UCSD-AML1 (cell line): ENCODE measurements around the gene FANCC.

Experiments used
- DNase-seq: peaks from one replicate; lab custom pipeline; 2025; ENCODE audit not compliant: unreplicated experiment; lab: John Stamatoyannopoulos, UW

The FANCC gene

DNA sequence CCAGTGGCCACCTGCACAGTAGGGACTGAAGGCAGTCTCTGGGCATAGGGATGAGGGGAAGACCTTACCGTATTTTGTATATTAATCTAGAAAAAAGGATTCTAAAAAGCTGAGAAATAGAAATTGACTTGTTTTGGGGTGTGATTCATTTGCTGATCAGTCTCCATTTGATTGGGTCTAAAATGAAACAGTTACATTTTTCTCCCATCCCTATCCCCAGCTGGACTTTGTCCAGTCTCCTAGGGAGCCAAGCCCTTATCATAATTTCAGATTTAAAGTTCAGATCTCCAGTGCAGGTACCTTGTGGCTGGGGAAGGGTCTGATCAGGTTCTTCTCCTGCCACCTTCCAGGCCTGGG is 240.8 kb downstream of the FANCC start:
- no peak for DNase-seq

DNA sequence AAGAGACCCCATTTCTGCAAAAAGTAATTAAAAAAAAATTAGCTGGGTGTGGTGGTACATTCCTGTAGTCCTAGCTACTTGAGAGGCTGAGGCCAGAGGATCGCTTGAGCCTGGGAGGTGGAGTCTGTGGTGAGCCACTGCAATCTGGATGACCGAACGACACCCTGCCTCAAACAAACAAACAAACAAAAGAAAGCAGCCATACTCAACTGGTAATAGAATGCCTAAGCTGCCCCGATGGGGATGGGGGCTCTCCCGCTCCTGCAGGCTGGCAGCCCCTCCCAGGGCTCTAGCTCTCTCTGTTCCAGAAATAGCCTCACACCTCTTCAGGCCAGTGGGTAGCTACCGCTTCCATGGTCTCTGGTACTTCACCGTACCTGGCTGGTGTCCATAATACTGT is 241.8 kb downstream of the FANCC start:
- DNase-seq, result no peak

DNA sequence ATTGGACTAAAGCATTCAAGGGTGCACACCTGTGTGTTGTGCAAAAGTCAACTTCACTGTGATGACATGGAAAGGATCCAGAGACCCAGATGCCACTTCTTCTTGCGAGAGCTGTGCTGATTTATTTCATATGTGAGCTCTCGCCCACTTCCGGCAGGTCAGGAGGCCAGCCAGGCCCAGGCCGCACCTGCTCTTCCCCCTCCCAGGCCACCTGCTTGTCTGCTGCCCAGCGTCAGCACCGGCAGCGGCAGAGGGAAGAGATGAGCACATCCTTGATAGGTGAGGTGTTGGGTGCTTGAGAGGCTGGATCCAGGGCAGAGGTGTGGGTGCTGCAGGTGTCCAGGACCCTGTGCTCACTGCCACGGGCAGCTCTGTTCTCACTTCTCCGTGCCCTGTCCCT is 242.9 kb downstream of the FANCC start:
- no peak for DNase-seq

DNA sequence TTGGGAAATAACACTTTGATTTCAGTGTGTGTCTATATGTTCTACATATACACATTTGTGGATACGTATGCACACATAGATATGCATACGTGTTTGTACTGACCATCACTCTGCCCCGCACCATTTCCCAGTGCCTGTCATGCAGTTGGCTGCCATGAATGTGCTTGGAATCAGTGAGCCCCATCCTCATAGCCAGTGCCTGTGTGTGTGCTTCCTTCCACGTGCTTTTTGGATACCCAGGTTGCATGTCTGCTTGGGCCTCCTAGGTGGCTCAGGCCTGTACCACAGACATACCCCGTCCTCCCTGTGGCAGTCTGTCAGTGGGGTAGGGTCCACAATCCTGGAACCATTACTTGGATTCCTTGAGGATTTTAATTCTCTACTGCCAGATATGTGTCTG is 243.6 kb downstream of the FANCC start:
- no peak for DNase-seq

DNA sequence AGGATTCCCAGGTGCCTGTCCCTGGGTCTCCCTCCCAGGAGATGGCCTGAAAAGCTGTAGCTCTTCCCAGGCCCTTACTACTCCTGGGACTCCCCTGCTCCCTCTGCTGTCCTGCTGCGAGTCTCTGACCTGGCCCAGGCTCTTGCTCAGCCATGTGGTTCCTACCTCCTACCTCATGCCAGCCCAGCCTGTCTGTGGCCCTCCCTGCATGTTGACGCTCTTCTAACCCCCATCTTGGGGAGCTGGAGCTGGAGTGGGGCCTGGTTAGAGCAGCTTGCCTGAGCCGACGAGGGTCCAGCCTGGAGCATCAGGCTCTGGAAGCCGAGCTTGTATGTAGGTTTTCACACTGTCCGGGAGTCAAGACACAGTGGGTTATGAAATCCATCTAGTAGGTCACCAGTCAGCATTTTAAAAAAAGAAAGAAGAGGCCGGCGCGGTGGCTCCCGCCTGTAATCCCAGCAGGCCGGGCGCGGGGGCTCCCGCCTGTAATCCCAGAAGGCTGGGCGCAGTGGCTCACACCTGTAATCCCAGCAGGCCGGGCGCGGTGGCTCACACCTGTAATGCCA is 244.4 kb downstream of the FANCC start:
- peak; percentile 26 for DNase-seq

DNA sequence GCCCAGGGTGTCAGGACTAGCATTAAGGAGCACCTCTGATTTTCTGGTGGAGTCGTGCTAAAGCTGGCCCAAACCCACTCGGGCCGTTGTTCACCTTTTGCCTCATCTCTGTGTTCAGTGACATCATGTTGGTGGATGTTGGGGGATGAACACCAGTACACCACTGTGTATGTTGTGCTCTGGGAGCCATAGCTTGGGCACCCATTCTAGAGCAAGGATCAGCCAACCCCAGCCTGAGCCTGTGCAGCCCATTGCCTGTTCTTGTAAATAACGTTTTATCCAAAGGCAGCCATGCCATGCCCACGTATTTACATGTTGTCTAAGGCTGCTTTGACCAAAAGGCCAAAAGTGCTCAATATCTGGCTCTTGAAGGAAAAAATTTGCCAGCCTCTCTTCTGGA is 245.6 kb downstream of the FANCC start:
- no peak for DNase-seq

DNA sequence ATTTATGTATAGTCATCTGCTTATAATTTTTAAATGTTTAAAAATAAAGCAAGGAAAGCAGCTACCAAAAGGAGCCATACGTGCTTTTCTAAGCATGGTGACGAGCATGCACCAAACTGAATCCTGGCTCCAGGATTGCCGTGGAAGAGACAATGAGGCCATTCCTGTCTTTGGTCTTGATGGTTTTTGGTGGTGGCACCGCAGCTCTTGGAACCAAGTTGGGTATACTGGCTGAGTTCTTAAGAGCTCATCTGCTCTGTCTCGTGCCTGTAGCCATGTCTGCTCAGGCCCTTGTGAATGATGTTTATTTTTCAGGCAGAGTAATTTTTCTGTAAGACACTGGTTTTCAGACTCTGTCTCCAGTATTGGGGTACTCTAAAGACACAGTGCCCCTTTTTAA is 246.1 kb downstream of the FANCC start:
- DNase-seq, result no peak

DNA sequence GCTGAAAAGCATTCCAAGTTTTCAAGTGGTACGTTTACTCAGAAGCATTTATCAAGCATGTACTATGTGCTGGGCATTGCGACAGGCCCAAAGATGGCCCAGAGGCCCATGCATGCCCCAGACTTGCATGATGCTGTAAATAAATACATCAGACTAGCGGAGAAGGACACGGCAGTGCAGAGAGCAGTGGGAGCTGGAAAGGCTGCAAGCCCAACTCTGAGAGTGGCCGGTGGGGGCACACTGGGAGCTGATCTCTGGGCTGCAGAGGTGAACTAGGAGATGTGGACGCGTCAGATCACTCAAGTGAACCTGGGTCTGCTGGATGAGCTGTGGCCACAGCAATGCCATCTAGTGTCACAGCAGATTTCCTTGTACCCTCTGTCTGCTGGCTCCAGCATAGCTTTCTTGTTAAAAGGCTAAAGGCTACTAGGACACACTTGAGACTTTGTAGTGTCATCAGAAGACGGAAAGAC is 246.9 kb downstream of the FANCC start:
- no peak for DNase-seq

DNA sequence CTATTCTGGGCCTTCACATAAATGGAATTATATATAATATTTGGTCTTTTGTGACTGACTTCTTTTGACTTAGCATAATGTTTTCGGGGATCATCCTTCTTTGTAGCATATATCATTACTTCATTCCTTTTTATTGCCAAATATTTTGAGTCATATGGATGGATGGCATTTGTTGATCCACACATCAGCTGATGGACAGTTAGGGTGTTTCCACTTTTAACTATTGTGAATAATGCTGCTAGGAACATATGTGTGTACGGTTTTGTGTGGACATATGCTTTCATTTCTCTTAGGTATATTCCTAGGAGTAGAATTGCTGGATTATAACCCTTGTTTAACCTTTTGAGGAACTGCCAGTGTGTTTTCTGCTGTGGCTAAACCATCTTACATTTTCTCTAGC is 249.6 kb downstream of the FANCC start:
- DNase-seq, result no peak

DNA sequence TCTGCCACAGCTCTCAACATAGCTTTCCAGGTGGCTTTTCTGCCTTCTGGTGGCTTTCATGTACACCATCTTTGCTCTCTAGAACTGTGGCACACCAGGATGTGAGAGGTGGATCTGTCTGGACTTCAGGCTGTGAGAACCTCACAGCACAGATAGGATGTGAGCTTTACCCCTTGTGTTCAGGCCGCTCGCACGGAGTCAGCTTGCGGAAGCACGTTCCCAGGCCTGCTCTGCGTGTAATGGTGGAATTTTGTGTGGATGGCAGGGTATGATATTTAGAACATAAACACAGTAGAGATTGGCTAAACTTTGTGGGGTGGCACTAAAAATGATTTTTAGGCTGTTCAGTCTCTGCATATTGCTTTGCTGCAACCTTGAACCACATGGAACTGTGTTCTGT is 250.5 kb downstream of the FANCC start:
- no peak for DNase-seq

DNA sequence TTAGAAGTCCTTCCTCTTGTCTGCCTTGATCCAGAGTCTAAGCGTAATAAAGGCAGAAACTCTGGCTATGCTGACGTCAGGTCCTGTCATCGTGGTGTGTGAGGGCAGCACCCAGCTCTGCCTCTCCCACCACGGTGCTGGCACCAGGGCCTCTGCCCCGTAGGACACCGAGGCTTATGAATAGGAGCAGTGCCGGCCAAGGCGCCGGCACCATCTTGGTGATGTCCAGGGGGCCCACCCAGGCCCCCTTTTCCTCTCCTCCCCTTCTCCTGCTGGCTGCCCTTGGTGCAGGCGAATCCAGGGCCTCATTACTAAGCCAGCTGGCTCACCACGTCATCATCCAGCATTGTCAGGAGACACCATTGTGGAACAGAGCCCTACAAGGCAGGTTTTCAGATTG is 252.3 kb downstream of the FANCC start:
- no peak for DNase-seq

DNA sequence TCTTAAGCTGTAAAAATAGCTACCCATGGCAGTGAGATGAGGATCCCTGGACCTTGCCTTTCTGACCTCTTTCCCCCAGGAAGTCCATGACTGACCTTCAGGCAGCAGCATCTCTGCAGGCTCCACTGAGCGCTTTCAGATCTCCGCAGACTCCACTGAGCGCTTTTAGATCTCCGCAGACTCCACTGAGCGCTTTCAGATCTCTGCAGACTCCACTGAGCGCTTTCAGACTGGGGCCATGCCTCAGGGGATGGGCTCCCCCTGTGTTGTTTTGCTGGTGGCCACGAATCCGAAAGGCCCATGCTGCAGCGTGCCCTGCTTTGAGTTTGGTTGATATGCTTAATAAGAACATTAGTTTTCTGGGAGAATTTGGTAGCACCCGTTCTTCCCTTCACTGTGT is 254.2 kb downstream of the FANCC start:
- DNase-seq, result no peak

DNA sequence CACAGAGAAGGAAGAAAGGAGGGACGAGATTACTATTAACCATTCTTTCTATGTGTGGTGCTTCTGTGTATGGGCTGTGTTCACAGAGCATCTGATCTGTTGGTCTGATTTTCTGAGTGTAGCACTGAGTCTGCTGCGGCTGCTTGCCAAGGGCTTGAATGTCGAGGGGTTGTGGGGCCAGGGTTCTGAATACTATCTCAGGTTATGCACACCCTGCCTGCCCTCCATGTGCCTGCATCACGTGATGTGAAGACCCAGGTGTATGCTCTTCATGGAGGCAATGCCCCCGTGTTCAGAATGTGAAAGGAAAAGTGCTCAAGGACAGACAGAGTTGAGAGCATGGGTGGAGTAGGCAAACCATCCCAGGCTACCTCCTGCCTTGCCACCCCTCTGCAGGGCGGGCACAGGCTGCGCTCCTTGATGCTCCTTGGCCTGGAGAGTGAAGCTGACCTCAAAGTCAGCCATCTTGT is 254.9 kb downstream of the FANCC start:
- DNase-seq, result no peak

DNA sequence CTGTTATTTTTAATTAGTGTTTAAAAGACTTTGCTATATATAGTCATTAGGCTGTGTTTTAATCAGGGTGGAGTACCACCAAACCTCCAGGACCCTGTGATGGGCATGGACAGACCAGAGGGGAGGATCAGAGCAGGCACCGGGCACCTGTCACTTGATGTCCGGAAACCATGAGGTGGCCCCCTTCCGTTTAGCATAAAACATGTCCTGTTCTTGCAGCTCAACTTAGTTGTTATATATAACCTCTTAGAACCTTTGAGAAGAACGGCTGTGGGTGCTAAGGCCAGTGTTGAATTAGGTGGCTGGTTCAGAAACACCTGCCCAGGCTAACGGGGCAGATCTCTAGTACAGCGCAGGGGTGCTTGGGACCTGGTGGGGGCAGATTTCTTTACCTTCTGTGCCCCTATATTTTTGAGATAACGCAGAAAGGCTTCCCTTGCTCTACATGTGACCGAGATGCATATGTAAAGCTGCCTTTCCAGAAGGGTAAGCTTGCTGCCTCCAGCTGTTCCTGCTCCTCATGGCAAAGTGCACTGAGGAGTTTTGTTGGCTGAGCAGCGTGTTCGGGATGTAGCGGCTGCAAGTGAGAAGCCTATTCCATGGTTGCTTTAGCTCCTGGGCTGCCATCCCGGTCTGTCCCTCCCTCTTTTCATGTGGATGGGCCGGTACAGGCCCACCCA is 255.5 kb downstream of the FANCC start:
- DNase-seq, result no peak

DNA sequence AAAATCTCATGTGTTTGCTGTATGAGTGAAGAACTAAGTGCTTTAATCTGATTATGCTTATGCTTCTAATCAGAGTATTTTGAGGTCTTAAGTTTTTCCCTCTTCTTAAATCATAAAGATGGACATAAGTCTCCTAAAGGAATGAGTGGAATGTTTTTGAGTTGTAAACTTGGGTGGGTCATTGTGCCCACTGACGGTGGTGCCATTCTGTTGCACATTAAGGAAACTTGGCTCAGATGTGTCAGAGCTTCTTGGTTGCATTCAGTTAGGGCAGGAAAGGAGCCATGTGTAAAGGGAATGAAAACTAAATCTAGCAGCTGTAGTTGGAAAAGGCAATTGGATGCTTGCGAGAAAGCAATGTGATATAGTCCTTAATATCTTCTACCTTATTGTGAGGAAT is 256.6 kb downstream of the FANCC start:
- DNase-seq, result no peak

DNA sequence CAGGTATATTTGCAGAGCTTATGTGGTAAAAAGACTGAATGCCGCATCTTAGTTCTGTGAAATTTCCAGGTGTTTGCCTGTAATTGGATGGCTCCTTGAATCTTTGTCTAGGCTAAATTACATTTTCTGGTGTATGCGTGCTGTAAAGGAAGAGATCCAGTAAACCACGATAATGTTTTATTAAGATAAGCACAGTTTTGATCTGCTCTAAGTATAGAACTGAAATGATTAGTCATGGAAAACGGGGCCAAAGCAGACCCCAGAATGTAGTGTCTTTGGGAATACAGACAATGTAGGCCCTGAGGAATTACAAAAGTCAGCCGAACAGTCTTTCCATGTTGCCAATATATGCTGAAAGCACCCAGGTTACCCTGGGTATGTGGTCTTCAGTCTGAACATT is 257.3 kb downstream of the FANCC start:
- no peak for DNase-seq

DNA sequence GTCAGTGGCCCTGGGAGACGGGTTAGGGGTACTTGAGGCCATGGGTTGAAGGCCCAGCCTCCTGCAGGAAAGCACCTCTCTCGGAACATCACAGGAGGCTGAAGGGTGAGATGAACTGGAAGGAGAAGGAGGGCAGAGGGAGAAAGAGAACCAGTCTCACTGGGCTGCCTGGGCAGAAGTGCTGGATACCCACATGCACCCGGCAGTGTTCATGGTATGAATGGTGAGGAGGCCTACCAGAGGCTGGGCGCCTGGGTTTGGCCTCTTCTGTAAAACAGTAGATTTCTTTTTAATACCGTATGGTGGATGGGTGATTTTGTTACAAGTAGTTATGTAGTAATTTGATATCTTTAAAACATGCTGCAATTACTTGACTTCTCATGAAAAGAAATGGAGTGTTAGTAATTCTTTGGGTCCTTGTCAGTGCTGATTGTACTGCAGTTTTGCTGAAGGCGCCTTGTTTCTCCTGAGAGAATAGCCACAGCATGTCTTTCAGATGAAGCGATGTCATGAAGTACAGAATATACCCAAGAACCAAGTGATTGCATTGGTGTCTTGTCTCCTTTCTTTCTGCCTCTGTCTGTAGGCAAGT is 258.6 kb downstream of the FANCC start:
- no peak for DNase-seq

DNA sequence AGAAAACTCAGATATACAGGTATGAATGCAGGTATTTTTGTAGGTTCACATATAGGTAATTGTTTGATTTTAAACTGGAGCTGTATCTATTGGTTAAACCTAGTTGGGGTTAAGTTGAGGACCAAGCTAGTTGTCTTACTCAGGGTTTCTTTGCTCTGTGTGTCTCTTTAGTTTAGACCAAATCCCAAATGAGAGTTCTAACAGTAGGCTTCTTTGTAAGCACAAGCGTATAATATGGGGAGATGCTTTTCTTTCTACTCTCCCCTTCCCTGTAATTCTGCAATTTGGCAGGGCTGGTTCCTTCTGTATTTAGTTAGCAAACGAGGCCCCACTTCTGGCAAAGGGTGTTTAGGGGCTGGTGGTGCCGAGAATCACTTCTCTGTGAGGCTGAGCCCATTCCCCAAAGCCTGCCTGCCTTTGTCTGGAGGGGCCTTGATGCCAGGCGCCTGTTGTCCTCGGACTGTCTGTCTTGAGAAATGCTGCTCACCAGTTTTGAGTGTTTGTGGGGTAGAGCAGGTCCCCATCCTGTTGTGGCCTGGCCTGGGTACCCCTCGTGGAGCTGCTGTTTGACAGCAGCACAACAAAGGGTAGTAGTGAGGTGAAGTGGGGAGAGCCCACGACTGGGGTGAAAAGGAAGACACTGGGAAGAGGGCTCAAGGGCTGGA is 259.3 kb downstream of the FANCC start:
- DNase-seq, result no peak

DNA sequence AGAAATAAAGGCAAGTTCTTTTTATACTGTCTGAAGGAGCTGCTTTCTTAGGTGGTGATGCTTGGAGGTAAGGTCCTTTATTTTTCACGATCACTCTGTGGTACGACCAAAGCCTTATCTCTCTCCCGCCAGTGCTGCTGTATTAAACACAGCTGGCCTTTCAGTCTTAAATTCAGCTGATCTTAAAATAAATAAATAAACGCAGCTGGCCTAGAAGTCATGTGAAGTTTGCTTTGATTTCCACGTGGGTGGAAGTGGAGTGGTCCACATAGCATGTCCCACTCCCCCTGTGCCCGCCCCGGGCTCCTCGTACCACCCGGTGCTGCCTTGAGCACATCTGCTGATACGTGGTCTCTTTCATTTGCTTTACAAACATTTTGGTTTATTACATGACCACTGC is 260.4 kb downstream of the FANCC start:
- DNase-seq, result no peak

DNA sequence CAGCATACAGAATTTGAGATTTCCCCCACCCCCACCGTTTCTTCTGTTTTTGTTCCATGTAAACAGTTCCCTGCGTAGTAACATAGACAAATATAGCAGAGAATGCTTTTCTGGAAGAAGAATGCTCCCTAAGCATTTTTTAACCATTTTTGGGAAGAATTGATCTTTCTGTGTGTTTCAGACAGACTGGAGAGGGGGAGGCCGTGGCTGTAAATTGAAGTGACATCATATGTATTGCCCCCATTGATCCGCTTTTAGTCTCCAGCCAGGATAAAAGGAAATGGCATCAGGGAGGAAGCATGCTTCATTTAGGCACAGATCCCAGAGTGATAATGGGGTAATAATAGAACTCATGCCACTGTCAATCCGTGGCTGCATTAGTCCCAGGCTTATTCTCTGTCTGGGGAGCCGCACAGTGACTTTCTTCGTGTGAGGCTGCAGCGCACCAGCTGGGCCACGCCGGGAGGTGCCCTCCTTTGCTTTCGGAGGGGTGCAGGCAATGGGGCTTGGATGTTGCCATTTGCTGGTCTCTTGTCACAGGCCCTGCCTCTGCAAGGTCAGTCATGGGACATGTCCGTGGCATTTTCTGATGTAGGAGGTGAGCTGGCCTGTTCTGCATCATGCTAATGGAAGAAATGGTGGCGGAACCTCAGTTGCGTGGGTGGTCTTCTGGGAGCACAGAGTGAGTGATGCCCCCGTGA is 261.5 kb downstream of the FANCC start:
- no peak for DNase-seq

DNA sequence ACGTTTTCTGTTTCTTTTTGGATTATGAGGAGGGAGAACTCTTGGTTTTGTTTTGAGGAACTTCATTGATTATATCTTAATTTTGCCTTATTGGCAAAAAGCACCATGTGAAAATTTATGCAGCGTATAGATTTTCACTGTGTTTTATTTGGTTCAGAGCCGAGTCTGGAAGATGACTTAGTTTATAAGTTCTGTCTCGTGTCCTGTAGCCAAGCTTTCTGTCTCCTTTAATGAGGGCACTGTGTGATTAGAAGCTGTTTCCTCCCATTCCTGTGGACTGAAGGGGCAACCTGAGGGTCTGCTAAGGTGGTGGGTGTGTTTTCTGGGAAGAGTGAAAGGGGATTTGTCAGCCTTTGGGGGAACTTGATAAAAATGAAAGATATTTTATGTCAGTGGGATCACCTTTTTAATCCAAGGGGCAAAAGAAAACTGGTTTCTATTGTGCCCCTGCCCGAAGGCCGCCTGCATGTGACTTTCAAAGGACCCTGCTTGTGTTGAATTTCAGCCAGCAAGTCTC is 262.1 kb downstream of the FANCC start:
- no peak for DNase-seq
